WTC11 (cell line): Measurements from ENCODE around the gene EHBP1. TPM values are rescaled to one million over a fixed set of nuclear protein-coding genes. Genes with fewer than 3 reads are reported as not detected.

Source experiments
- ATAC-seq: fragments of 200-7000 bp; cut with Tn5 transposase; 2 replicates; pipeline ENCODE4 v1.10.0; 2021; ENCODE audit warnings: mild to moderate bottlenecking, moderate library complexity
- CTCF ChIA-PET: fragments of 300-600 bp; sonication (Branson Sonifier 250); formaldehyde crosslinking; loops from one replicate; lab custom pipeline; 2021; ENCODE audit warnings: antibody characterized with exemption; lab: Charles Lee
- POLR2A ChIA-PET: fragments of 350-600 bp; sonication (Branson Sonifier 250); formaldehyde crosslinking; loops from one replicate; lab custom pipeline; 2021; ENCODE audit warnings: antibody characterized with exemption; lab: Charles Lee
- DNase-seq: peaks from one replicate; pipeline ENCODE4 v3.0.0; 2021; ENCODE audit warnings: low spot score
- H3K27ac Mint-ChIP-seq: 2 replicates; pipeline ENCODE4 v1.8.0; 2021; ENCODE audit warnings: mixed read lengths
- H3K27me3 Mint-ChIP-seq: 2 replicates; pipeline ENCODE4 v1.8.0; 2021; ENCODE audit warnings: low read depth, mild to moderate bottlenecking, moderate library complexity, mixed read lengths
- H3K36me3 Mint-ChIP-seq: 2 replicates; pipeline ENCODE4 v1.8.0; 2021; ENCODE audit warnings: mixed read lengths
- H3K4me1 Mint-ChIP-seq: 2 replicates; pipeline ENCODE4 v1.8.0; 2022; ENCODE audit warnings: mixed read lengths
- H3K4me3 Mint-ChIP-seq: 2 replicates; pipeline ENCODE4 v1.8.0; 2021; ENCODE audit warnings: mild to moderate bottlenecking, moderate library complexity, mixed read lengths
- H3K9me3 Mint-ChIP-seq: 2 replicates; pipeline ENCODE4 v1.8.0; 2021; ENCODE audit warnings: mixed read lengths
- ATF6 ChIP-seq: sonication (generic); formaldehyde crosslinking; IDR thresholded peaks from 2 replicates; pipeline ENCODE4 v1.8.1; 2023; ENCODE audit warnings: mild to moderate bottlenecking, missing genetic modification reagents
- E2F1 ChIP-seq: sonication (generic); formaldehyde crosslinking; IDR thresholded peaks from 2 replicates; pipeline ENCODE4 v1.8.0; 2022; ENCODE audit warnings: mild to moderate bottlenecking, missing genetic modification reagents
- HMGXB4 ChIP-seq: sonication (generic); formaldehyde crosslinking; IDR thresholded peaks from 2 replicates; pipeline ENCODE4 v1.8.1; 2023; ENCODE audit warnings: mild to moderate bottlenecking, moderate library complexity, missing genetic modification reagents
- IRF1 ChIP-seq: sonication (generic); formaldehyde crosslinking; IDR thresholded peaks from 2 replicates; pipeline ENCODE4 v1.8.0; 2023; ENCODE audit warnings: missing genetic modification reagents
- PRRX2 ChIP-seq: fragments of 250-450 bp; sonication (Bioruptor Pico); IDR thresholded peaks from 2 replicates; pipeline ENCODE4 v1.8.0; 2021; ENCODE audit warnings: mild to moderate bottlenecking
- RELA ChIP-seq: sonication (generic); formaldehyde crosslinking; IDR thresholded peaks from 2 replicates; pipeline ENCODE4 v1.8.1; 2022; ENCODE audit warnings: missing genetic modification reagents, mild to moderate bottlenecking, borderline replicate concordance
- SMAD4 ChIP-seq: sonication (generic); formaldehyde crosslinking; IDR thresholded peaks from 2 replicates; pipeline ENCODE4 v1.8.0; 2022; ENCODE audit warnings: mild to moderate bottlenecking, missing genetic modification reagents
- TCF7 ChIP-seq: sonication (generic); formaldehyde crosslinking; IDR thresholded peaks from 2 replicates; pipeline ENCODE4 v1.8.0; 2022; ENCODE audit warnings: mild to moderate bottlenecking, low read depth, missing genetic modification reagents, moderate library complexity
- TEAD1 ChIP-seq: sonication (generic); formaldehyde crosslinking; IDR thresholded peaks from 2 replicates; pipeline ENCODE4 v1.8.0; 2022; ENCODE audit warnings: mild to moderate bottlenecking, missing genetic modification reagents
- ZBTB21 ChIP-seq: sonication (generic); formaldehyde crosslinking; IDR thresholded peaks from 2 replicates; pipeline ENCODE4 v1.8.1; 2023; ENCODE audit warnings: mild to moderate bottlenecking, missing genetic modification reagents, borderline replicate concordance
- ZNF121 ChIP-seq: sonication (generic); formaldehyde crosslinking; IDR thresholded peaks from 2 replicates; pipeline ENCODE4 v1.8.0; 2023; ENCODE audit warnings: missing genetic modification reagents
- ZNF512 ChIP-seq: sonication (generic); formaldehyde crosslinking; IDR thresholded peaks from 2 replicates; pipeline ENCODE4 v1.8.1; 2022; ENCODE audit warnings: missing genetic modification reagents, borderline replicate concordance
- total RNA-seq: library from RNA; stranded (reverse); gene quantifications from 3 replicates; pipeline ENCODE4 v1.2.3, GENCODE V29; 2021
- TF ChIP-seq, protein P1 (sequence below): fragments of 250-450 bp; sonication (Bioruptor Pico); IDR thresholded peaks from 2 replicates; pipeline ENCODE4 v1.9.0; 2021; ENCODE audit warnings: mild to moderate bottlenecking
- TF ChIP-seq, protein P2 (sequence below): sonication (generic); formaldehyde crosslinking; IDR thresholded peaks from 2 replicates; pipeline ENCODE4 v1.8.0; 2023; ENCODE audit warnings: missing genetic modification reagents, mild to moderate bottlenecking, borderline replicate concordance
- TF ChIP-seq, protein P3 (sequence below): sonication (generic); formaldehyde crosslinking; IDR thresholded peaks from 2 replicates; pipeline ENCODE4 v1.8.1; 2022; ENCODE audit warnings: mild to moderate bottlenecking, moderate library complexity, missing genetic modification reagents
- TF ChIP-seq, protein P4 (sequence below): sonication (generic); formaldehyde crosslinking; IDR thresholded peaks from 2 replicates; pipeline ENCODE4 v1.8.1; 2022; ENCODE audit warnings: low read depth, mild to moderate bottlenecking, moderate library complexity, missing genetic modification reagents, borderline replicate concordance
- TF ChIP-seq, protein P5 (sequence below): sonication (generic); formaldehyde crosslinking; IDR thresholded peaks from 2 replicates; pipeline ENCODE4 v1.8.0; 2022; ENCODE audit warnings: mild to moderate bottlenecking, missing genetic modification reagents

The EHBP1 gene
- total RNA-seq, 1 experiment from 2014 or later: 36.4 TPM

DNA sequence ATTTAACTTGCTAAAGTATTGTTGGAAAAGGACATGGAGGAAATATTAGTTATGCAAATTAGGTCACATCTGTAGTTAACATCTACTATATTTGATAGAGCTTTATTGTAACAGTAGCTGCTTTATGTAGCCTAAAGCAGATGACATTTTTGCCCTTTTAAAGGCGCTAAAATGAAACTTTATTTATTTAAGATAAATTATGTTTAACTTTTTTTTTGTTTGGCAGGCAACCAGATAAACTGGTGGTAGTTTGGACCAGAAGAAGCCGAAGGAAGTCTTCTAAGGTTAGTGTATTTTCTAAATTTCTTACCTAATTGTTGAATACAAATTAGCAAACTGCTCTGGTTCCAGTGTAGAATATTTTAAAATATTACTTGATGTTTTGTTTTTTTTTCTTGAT is 41.7 kb downstream of the EHBP1 start (continued):
- TF ChIP-seq, protein P1, sequence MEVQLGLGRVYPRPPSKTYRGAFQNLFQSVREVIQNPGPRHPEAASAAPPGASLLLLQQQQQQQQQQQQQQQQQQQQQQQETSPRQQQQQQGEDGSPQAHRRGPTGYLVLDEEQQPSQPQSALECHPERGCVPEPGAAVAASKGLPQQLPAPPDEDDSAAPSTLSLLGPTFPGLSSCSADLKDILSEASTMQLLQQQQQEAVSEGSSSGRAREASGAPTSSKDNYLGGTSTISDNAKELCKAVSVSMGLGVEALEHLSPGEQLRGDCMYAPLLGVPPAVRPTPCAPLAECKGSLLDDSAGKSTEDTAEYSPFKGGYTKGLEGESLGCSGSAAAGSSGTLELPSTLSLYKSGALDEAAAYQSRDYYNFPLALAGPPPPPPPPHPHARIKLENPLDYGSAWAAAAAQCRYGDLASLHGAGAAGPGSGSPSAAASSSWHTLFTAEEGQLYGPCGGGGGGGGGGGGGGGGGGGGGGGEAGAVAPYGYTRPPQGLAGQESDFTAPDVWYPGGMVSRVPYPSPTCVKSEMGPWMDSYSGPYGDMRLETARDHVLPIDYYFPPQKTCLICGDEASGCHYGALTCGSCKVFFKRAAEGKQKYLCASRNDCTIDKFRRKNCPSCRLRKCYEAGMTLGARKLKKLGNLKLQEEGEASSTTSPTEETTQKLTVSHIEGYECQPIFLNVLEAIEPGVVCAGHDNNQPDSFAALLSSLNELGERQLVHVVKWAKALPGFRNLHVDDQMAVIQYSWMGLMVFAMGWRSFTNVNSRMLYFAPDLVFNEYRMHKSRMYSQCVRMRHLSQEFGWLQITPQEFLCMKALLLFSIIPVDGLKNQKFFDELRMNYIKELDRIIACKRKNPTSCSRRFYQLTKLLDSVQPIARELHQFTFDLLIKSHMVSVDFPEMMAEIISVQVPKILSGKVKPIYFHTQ: no peak
- no peak for TF ChIP-seq TCF7 (CRISPR knock-in tag)
- TF ChIP-seq, protein P2, sequence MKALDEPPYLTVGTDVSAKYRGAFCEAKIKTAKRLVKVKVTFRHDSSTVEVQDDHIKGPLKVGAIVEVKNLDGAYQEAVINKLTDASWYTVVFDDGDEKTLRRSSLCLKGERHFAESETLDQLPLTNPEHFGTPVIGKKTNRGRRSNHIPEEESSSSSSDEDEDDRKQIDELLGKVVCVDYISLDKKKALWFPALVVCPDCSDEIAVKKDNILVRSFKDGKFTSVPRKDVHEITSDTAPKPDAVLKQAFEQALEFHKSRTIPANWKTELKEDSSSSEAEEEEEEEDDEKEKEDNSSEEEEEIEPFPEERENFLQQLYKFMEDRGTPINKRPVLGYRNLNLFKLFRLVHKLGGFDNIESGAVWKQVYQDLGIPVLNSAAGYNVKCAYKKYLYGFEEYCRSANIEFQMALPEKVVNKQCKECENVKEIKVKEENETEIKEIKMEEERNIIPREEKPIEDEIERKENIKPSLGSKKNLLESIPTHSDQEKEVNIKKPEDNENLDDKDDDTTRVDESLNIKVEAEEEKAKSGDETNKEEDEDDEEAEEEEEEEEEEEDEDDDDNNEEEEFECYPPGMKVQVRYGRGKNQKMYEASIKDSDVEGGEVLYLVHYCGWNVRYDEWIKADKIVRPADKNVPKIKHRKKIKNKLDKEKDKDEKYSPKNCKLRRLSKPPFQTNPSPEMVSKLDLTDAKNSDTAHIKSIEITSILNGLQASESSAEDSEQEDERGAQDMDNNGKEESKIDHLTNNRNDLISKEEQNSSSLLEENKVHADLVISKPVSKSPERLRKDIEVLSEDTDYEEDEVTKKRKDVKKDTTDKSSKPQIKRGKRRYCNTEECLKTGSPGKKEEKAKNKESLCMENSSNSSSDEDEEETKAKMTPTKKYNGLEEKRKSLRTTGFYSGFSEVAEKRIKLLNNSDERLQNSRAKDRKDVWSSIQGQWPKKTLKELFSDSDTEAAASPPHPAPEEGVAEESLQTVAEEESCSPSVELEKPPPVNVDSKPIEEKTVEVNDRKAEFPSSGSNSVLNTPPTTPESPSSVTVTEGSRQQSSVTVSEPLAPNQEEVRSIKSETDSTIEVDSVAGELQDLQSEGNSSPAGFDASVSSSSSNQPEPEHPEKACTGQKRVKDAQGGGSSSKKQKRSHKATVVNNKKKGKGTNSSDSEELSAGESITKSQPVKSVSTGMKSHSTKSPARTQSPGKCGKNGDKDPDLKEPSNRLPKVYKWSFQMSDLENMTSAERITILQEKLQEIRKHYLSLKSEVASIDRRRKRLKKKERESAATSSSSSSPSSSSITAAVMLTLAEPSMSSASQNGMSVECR (CRISPR knock-in tag): no peak
- TF ChIP-seq, protein P3, sequence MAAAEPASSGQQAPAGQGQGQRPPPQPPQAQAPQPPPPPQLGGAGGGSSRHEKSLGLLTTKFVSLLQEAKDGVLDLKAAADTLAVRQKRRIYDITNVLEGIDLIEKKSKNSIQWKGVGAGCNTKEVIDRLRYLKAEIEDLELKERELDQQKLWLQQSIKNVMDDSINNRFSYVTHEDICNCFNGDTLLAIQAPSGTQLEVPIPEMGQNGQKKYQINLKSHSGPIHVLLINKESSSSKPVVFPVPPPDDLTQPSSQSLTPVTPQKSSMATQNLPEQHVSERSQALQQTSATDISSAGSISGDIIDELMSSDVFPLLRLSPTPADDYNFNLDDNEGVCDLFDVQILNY: no peak
- no peak for TF ChIP-seq SMAD4
- TF ChIP-seq ZNF512 (CRISPR knock-in tag): no peak
- TF ChIP-seq IRF1 (CRISPR knock-in tag): no peak
- no peak for TF ChIP-seq TEAD1 (CRISPR knock-in tag)
- TF ChIP-seq, all 79 proteins: peak for 0

DNA sequence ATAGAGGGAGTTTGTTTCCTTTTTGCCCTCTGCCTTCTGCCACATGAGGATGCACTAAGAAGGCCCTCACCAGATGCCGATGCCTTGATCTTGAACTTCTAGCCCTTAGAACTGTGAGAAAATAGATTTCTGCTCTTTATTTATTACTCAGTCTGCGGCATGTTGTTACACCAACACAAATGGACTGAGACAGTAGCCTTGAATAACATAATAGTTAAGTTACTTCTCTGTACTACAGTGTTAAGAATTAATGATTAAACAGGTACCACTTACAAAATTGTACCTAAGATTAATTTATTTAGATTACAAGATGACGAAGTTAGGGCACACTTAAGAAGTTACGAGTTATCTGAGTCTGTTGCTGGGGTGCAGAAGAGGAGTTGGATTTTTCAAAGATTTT is 42.4 kb downstream of the EHBP1 start:
- H3K4me3 Mint-ChIP-seq: no peak overlapping the region
- ChIA-PET CTCF (no interaction called here), POLR2A (no interaction called here)
- no peak overlapping the region for H3K27ac Mint-ChIP-seq
- peaks cover 33% of the 10 kb centered on the region for H3K36me3 Mint-ChIP-seq
- DNase-seq (no peak), ATAC-seq (no peak)
- H3K27me3 Mint-ChIP-seq: no peaks in the 10 kb centered on the region
- peaks cover 41% of the 10 kb centered on the region for H3K4me1 Mint-ChIP-seq
- H3K9me3 Mint-ChIP-seq: peaks cover 18% of the 10 kb centered on the region; the same call in 1 of the 2 replicates
- TF ChIP-seq ATF6 (CRISPR knock-in tag): no peak
- TF ChIP-seq, protein P4, sequence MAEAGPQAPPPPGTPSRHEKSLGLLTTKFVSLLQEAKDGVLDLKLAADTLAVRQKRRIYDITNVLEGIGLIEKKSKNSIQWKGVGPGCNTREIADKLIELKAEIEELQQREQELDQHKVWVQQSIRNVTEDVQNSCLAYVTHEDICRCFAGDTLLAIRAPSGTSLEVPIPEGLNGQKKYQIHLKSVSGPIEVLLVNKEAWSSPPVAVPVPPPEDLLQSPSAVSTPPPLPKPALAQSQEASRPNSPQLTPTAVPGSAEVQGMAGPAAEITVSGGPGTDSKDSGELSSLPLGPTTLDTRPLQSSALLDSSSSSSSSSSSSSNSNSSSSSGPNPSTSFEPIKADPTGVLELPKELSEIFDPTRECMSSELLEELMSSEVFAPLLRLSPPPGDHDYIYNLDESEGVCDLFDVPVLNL: no peak
- TF ChIP-seq, protein P5, sequence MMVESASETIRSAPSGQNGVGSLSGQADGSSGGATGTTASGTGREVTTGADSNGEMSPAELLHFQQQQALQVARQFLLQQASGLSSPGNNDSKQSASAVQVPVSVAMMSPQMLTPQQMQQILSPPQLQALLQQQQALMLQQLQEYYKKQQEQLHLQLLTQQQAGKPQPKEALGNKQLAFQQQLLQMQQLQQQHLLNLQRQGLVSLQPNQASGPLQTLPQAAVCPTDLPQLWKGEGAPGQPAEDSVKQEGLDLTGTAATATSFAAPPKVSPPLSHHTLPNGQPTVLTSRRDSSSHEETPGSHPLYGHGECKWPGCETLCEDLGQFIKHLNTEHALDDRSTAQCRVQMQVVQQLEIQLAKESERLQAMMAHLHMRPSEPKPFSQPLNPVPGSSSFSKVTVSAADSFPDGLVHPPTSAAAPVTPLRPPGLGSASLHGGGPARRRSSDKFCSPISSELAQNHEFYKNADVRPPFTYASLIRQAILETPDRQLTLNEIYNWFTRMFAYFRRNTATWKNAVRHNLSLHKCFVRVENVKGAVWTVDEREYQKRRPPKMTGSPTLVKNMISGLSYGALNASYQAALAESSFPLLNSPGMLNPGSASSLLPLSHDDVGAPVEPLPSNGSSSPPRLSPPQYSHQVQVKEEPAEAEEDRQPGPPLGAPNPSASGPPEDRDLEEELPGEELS (CRISPR knock-in tag): no peak
- no peak for TF ChIP-seq RELA (CRISPR knock-in tag)
- no peak for TF ChIP-seq PRRX2 (CRISPR knock-in tag)
- no peak for TF ChIP-seq ZBTB21
- no peak for TF ChIP-seq E2F1
- TF ChIP-seq ZNF121 (CRISPR knock-in tag): no peak
- TF ChIP-seq HMGXB4 (CRISPR knock-in tag): no peak
